ENCODE results near the gene DDX5.

The DDX5 gene

DNA sequence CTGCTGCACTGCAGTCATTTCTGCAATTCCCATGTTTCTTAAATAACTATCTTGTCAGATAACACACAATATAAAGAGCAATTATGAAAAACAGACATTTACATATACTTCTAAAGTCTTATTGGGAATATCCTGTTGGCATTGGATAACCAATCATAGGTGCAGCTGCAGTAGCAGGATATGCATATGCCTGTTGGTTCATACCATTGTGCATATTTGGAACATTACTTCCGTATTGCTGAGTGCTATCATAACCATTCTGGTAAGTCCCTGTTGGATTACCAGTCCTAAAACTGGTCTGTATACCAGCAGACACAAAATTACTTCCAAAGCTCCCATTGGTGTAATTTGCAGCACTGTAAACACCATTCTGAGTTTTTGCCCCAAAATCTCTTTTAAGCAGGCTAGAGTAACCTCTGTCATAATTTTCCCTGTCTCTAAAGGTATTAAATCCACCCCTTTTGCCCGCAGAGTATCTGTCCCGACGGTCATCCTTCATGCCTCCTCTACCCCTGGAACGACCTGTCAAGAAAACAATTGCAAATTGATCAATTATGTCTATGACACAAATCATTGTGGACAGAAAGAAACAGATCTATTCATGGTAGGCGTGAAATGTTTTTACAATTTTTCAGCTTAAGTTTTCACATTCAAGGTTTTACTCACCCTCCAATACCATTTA, 6.1 kb downstream of the DDX5 start (continued):
- TF ChIP-seq, protein P1, sequence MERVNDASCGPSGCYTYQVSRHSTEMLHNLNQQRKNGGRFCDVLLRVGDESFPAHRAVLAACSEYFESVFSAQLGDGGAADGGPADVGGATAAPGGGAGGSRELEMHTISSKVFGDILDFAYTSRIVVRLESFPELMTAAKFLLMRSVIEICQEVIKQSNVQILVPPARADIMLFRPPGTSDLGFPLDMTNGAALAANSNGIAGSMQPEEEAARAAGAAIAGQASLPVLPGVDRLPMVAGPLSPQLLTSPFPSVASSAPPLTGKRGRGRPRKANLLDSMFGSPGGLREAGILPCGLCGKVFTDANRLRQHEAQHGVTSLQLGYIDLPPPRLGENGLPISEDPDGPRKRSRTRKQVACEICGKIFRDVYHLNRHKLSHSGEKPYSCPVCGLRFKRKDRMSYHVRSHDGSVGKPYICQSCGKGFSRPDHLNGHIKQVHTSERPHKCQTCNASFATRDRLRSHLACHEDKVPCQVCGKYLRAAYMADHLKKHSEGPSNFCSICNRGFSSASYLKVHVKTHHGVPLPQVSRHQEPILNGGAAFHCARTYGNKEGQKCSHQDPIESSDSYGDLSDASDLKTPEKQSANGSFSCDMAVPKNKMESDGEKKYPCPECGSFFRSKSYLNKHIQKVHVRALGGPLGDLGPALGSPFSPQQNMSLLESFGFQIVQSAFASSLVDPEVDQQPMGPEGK (tag by site-specific recombination; IDR thresholded peaks at IDR 0.05): no peak
- TF ChIP-seq, protein P2, sequence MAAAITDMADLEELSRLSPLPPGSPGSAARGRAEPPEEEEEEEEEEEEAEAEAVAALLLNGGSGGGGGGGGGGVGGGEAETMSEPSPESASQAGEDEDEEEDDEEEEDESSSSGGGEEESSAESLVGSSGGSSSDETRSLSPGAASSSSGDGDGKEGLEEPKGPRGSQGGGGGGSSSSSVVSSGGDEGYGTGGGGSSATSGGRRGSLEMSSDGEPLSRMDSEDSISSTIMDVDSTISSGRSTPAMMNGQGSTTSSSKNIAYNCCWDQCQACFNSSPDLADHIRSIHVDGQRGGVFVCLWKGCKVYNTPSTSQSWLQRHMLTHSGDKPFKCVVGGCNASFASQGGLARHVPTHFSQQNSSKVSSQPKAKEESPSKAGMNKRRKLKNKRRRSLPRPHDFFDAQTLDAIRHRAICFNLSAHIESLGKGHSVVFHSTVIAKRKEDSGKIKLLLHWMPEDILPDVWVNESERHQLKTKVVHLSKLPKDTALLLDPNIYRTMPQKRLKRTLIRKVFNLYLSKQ (tag by site-specific recombination; IDR thresholded peaks at IDR 0.05; ENCODE audit: borderline replicate concordance): no peak
- TF ChIP-seq, protein P3, sequence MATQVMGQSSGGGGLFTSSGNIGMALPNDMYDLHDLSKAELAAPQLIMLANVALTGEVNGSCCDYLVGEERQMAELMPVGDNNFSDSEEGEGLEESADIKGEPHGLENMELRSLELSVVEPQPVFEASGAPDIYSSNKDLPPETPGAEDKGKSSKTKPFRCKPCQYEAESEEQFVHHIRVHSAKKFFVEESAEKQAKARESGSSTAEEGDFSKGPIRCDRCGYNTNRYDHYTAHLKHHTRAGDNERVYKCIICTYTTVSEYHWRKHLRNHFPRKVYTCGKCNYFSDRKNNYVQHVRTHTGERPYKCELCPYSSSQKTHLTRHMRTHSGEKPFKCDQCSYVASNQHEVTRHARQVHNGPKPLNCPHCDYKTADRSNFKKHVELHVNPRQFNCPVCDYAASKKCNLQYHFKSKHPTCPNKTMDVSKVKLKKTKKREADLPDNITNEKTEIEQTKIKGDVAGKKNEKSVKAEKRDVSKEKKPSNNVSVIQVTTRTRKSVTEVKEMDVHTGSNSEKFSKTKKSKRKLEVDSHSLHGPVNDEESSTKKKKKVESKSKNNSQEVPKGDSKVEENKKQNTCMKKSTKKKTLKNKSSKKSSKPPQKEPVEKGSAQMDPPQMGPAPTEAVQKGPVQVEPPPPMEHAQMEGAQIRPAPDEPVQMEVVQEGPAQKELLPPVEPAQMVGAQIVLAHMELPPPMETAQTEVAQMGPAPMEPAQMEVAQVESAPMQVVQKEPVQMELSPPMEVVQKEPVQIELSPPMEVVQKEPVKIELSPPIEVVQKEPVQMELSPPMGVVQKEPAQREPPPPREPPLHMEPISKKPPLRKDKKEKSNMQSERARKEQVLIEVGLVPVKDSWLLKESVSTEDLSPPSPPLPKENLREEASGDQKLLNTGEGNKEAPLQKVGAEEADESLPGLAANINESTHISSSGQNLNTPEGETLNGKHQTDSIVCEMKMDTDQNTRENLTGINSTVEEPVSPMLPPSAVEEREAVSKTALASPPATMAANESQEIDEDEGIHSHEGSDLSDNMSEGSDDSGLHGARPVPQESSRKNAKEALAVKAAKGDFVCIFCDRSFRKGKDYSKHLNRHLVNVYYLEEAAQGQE (tag by site-specific recombination; IDR thresholded peaks at IDR 0.05): no peak
- no peak for TF ChIP-seq SP2 (tag by site-specific recombination; IDR thresholded peaks at IDR 0.05)
- no peak for TF ChIP-seq ZNF155 (tag by site-specific recombination; IDR thresholded peaks at IDR 0.05)
- peak; percentile 93 for TF ChIP-seq ZNF600 (tag by site-specific recombination; IDR thresholded peaks at IDR 0.05)

DNA sequence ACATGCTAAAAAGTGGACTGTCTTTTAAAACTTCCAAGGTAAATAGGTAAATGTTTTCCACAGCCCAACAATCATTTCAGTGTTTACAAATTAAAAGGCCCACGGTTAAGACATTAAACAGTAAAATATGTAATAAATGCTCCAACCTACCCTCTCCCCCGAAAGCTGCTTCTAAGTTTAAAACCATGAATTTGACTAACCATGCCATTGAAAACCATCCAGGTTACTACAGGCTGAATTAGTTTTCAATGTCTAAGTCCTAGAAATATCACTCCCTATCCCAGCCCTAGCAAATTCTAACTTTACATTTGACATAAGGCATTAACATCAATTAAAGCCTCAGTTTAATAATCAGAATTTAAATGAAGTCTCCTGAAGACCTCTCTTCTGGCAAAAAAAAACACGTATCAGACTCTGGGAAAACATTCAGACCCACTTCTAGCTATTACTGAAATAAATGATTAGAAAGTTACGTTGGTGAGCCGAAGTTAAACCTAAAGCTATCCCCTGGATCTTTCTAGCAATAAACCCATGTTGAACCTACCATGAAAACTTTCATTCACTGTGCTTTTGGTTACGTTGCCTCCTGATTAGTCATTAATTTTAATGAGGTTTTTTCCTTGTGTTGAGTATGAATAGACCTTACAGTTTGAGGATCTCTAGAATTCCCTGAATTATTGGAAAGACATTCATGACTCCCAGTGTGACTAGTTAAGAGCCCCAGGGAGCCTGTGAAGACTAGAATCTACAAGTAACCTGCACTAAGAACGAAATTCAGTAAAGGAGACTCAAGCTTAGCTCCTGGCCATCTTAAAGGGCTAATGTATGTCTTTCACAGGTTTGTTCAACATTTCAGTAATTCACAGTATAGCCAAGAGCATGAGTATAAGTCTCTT, 7.5 kb downstream of the DDX5 start:
- ChIA-PET CTCF (interaction anchor here (0.5 to 1.0 kb wide), 7 partner anchors 16 to 441 kb away, joined by 3 to 5 read pairs (median 3); no protein-coding TSS in a partner anchor), POLR2A (interaction anchor here (0.6 to 5.2 kb wide), 4 partner anchors 8 to 165 kb away, joined by 6 to 146 read pairs (median 16); partner anchors contain the start of genes CEP95 and DDX5)
- Histone ChIP-seq H3K36me3 (ENCODE audit: control insufficient read depth in 2 of 2, insufficient read depth in 1 of 2, low read length in 2 of 2) (peaks cover 21 to 66% of the 10 kb centered on the region in 2 experiments), H3K27ac (ENCODE audit: extremely low read depth, low read depth, low read length) (no peak overlapping the region), H3K4me1 (ENCODE audit: control insufficient read depth, insufficient read depth, low read length) (no peaks in the 10 kb centered on the region), H3K9me3 (ENCODE audit: control insufficient read depth, insufficient read depth, low read depth, low read length) (no peaks in the 10 kb centered on the region), H3K4me3 (ENCODE audit: low read depth, low read length) (no peak overlapping the region)
- TF ChIP-seq MYNN (tag by site-specific recombination; IDR thresholded peaks at IDR 0.05; ENCODE audit: borderline replicate concordance) (peak; percentile 65; the same call in 1 of the 2 replicates), IKZF3 (tag by site-specific recombination; IDR thresholded peaks at IDR 0.05) (0 out of 2 replicates have a peak, but pooled peaks have one; percentile 7)
- TF ChIP-seq, protein P4, sequence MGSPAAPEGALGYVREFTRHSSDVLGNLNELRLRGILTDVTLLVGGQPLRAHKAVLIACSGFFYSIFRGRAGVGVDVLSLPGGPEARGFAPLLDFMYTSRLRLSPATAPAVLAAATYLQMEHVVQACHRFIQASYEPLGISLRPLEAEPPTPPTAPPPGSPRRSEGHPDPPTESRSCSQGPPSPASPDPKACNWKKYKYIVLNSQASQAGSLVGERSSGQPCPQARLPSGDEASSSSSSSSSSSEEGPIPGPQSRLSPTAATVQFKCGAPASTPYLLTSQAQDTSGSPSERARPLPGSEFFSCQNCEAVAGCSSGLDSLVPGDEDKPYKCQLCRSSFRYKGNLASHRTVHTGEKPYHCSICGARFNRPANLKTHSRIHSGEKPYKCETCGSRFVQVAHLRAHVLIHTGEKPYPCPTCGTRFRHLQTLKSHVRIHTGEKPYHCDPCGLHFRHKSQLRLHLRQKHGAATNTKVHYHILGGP (tag by site-specific recombination; IDR thresholded peaks at IDR 0.05): no peak

DNA sequence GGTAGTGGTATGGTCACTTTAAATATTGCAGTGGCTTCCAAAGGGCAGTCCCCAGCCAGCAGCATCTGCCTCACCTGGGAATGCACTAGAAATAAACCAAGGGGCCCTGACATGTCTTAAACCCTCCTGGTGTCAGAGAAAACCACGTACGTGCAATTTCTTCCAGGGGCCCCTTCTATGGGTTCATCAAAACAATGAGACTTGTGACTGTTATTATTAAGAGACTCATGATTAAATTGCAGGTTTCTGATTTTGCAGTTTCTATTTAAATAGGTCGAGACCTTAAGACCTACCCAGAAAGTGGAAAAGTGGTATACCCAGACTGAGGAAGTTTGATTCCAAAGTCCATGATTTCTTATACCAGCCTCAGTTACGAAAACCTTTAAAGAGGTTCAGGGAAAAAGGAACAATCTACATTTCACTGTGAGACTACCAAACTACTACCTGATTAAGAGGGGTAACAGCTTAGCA, 8.5 kb downstream of the DDX5 start:
- CTCF ChIA-PET: interaction anchor here (0.6 to 1.5 kb wide), 2 partner anchors 76 to 191 kb away, joined by 3 to 6 read pairs; no protein-coding TSS in a partner anchor

More for the DNA sequence above, 8.5 kb downstream of the DDX5 start:
- H3K36me3 ChIP-seq (ENCODE audit: control insufficient read depth in 2 of 2, insufficient read depth in 1 of 2, low read length in 2 of 2): peaks cover 23 to 63% of the 10 kb centered on the region in 2 experiments
- H3K27ac ChIP-seq (ENCODE audit: extremely low read depth, low read depth, low read length): peak overlapping the region; percentile 73
- POLR2A ChIA-PET: interaction anchor here (1.3 to 5.2 kb wide), 4 partner anchors 9 to 77 kb away, joined by 3 to 146 read pairs (median 10); partner anchors contain the start of genes CEP95 and DDX5
- no peaks in the 10 kb centered on the region for H3K9me3 ChIP-seq (ENCODE audit: control insufficient read depth, insufficient read depth, low read depth, low read length)
- TF ChIP-seq ZFP69B (tag by site-specific recombination; IDR thresholded peaks at IDR 0.05): 0 out of 2 replicates have a peak, but pooled peaks have one; percentile 16
- no peak for TF ChIP-seq ZNF510 (tag by site-specific recombination; IDR thresholded peaks at IDR 0.05; ENCODE audit: insufficient replicate concordance)
- TF ChIP-seq, protein P5, sequence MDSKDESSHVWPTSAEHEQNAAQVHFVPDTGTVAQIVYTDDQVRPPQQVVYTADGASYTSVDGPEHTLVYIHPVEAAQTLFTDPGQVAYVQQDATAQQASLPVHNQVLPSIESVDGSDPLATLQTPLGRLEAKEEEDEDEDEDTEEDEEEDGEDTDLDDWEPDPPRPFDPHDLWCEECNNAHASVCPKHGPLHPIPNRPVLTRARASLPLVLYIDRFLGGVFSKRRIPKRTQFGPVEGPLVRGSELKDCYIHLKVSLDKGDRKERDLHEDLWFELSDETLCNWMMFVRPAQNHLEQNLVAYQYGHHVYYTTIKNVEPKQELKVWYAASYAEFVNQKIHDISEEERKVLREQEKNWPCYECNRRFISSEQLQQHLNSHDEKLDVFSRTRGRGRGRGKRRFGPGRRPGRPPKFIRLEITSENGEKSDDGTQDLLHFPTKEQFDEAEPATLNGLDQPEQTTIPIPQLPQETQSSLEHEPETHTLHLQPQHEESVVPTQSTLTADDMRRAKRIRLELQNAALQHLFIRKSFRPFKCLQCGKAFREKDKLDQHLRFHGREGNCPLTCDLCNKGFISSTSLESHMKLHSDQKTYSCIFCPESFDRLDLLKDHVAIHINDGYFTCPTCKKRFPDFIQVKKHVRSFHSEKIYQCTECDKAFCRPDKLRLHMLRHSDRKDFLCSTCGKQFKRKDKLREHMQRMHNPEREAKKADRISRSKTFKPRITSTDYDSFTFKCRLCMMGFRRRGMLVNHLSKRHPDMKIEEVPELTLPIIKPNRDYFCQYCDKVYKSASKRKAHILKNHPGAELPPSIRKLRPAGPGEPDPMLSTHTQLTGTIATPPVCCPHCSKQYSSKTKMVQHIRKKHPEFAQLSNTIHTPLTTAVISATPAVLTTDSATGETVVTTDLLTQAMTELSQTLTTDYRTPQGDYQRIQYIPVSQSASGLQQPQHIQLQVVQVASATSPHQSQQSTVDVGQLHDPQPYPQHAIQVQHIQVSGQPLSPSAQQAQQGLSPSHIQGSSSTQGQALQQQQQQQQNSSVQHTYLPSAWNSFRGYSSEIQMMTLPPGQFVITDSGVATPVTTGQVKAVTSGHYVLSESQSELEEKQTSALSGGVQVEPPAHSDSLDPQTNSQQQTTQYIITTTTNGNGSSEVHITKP (tag by site-specific recombination; IDR thresholded peaks at IDR 0.05): peak; percentile 53
- 0 out of 2 replicates have a peak, but pooled peaks have one; percentile 41 for TF ChIP-seq ZFP37 (tag by site-specific recombination; IDR thresholded peaks at IDR 0.05)
- no peaks in the 10 kb centered on the region for H3K4me1 ChIP-seq (ENCODE audit: control insufficient read depth, insufficient read depth, low read length)
- peak overlapping the region; percentile 75 for H3K4me3 ChIP-seq (ENCODE audit: low read depth, low read length)
